Measurements from ENCODE around the gene APMAP. TPM values are rescaled to one million over a fixed set of nuclear protein-coding genes. Genes with fewer than 3 reads are reported as not detected.

The APMAP gene
- total and polyA plus RNA-seq, 2 of the 13 experiments (the other 11 are each of a cell fraction or from before 2014, with no cell fraction given), result 168 to 214 TPM

- H2AFZ ChIP-seq (ENCODE audit: low read length), result no peak overlapping the region
- no peaks in the 10 kb centered on the region for H4K20me1 ChIP-seq (ENCODE audit: insufficient read depth, low read length)
- DNase-seq (ENCODE audit: low spot score) (no peak), FAIRE-seq (no peak), ATAC-seq (no peak)
- no peaks in the 10 kb centered on the region for H3K79me2 ChIP-seq (ENCODE audit: insufficient read depth, low read length)
- H3K27me3 ChIP-seq (ENCODE audit: control insufficient read depth in 1 of 2, insufficient read depth in 2 of 2, low read length in 2 of 2), result peaks cover 0 to 2% of the 10 kb centered on the region in 2 experiments; a peak in 1 of 5 replicates
- CTCF ChIA-PET (ENCODE audit: low intra/inter-chr PET ratio, low total read pairs), result no interaction called here
- H3K4me3 ChIP-seq (replicated peaks in 1 of 3; ENCODE audit: insufficient read depth in 1 of 3, low read depth in 2 of 3, low read length in 3 of 3), result no peak overlapping the region
- H3K27ac ChIP-seq (ENCODE audit: extremely low read length, insufficient read depth, low read length), result no peak overlapping the region
- H3K4me2 ChIP-seq (ENCODE audit: low read depth, low read length), result no peak overlapping the region
- BruUV-seq (replicated peaks), result no TSS peak
- POLR2A ChIA-PET, result no interaction called here
- TF ChIP-seq EEA1 (CRISPR knock-in tag; IDR thresholded peaks at IDR 0.05; ENCODE audit: borderline replicate concordance), result 0 out of 2 replicates have a peak, but pooled peaks have one; percentile 29
- 0 out of 2 replicates have a peak, but pooled peaks have one; percentile 62 for TF ChIP-seq ZNF572 (CRISPR knock-in tag; IDR thresholded peaks at IDR 0.05)
- TF ChIP-seq CBX1 (IDR thresholded peaks at IDR 0.05; ENCODE audit: low read depth), result no peak
- TF ChIP-seq JDP2 (CRISPR knock-in tag; IDR thresholded peaks at IDR 0.05; ENCODE audit: borderline replicate concordance), result no peak
- 0 out of 2 replicates have a peak, but pooled peaks have one; percentile 46 for TF ChIP-seq MNT (IDR thresholded peaks at IDR 0.05)
- TF ChIP-seq BRCA1 (CRISPR knock-in tag; IDR thresholded peaks at IDR 0.05), result no peak
- TF ChIP-seq YEATS2 (CRISPR knock-in tag; IDR thresholded peaks at IDR 0.05; ENCODE audit: borderline replicate concordance), result no peak
- TF ChIP-seq GABPA (IDR thresholded peaks at IDR 0.05; ENCODE audit: low read depth, low read length), result 0 out of 2 replicates have a peak, but pooled peaks have one; percentile 2
- TF ChIP-seq GABPA (CRISPR knock-in tag; IDR thresholded peaks at IDR 0.05; ENCODE audit: low read depth), result no peak
- H3K4me1 ChIP-seq (ENCODE audit: insufficient read depth, low read length), result peaks cover 19% of the 10 kb centered on the region
- in situ Hi-C loops (cut with HindIII; ENCODE audit: extremely low pct_ligation_motif_present, low pct_unique_long_range_greater_than_20kb), result no loop called here
- no peak overlapping the region for H3K9ac ChIP-seq (ENCODE audit: insufficient read depth, low read depth, low read length)
- no peaks in the 10 kb centered on the region for H3K36me3 ChIP-seq (replicated peaks in 1 of 2; ENCODE audit: control insufficient read depth in 1 of 2, insufficient read depth in 2 of 2, low read length in 2 of 2)
- intact Hi-C loops (cut with micrococcal nuclease; ENCODE audit: unreplicated experiment), result no loop called here
- H3K9me3 ChIP-seq (ENCODE audit: low read length), result no peaks in the 10 kb centered on the region
- 57% methylated on average over 14 of the region's 14 CpGs for WGBS (ENCODE audit: low lambda C conversion rate)
Observed at GRCh38 chr20:25025091-25025861, 32.7 kb upstream of the APMAP start.

Measured in HepG2 (cell line).